ENCODE data around the gene CGA.

CGA gene

DNA sequence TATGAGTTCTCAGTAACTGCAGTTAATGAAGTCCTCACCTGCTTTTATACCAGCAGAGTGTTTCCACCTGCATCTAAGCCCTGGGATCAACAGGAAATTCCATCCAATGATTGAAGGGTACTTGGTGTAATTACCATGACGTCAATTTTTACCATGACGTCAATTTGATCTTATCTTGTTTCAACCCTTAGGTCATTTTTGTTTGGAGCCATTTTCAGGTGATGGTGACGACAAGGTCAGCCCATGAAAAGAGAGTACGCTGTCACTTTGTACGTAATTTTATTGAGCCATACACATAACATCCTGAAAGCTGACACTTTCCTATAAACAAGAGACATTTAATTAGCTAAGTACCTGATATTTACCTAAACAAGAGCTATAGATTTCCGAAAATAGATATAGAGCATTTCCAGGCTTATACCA, at the start of gene CGA:
Gene CGA, minus strand, starts transcription at position 20 of the 423 bp plus-strand sequence. CDS start 6,906 bp downstream, outside the sequence.
- TF ChIP-seq GATA3 (IDR thresholded peaks at IDR 0.05; ENCODE audit: low read depth, low read length) (no peak), GATA2 (IDR thresholded peaks at IDR 0.05; ENCODE audit: low read depth, low read length) (no peak)

DNA sequence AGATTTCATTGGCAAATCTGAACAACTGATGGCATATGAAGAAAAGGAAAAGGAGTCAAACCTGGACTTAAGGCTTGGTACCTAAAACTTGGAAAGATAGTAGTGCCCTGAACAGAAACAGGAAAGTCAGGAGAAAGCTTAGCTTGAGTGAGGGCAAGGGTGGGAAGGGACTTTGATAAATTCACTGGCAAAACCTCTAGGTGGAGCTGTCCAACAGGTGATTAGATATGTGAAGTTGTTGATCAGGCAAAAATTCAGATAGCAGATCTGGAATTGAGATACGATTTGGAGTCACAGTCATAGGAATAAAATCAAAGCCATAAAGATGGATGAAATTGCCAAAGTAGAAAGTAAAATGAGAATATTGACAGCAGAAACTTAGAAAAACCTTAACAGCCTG, 44.3 kb upstream of the CGA start:
- TF ChIP-seq GATA2 (IDR thresholded peaks at IDR 0.05; ENCODE audit: low read depth, low read length) (0 out of 2 replicates have a peak, but pooled peaks have one; percentile 9), GATA3 (IDR thresholded peaks at IDR 0.05; ENCODE audit: low read depth, low read length) (no peak)

DNA sequence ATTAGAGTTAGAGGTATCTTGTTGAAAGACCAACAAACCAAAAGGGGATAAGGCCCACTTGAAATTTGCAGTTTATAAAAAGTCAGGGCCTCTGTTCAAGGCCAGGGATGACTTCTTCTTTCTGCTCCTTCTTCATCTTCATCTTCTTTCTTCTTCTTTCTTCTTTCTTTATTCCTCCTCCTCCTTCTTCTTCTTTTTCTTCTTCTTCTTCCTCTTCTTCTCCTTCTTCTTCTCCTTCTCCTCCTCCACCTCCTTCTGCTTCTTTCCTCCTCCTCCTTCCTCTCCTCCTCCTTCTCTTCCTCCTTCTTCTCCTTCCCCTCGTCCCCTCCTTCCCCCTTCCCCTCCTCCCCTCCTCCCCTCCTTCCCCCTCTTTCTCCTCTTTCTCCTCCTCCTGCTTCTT, 42.1 kb upstream of the CGA start:
- TF ChIP-seq GATA3 (IDR thresholded peaks at IDR 0.05; ENCODE audit: low read depth, low read length) (no peak), GATA2 (IDR thresholded peaks at IDR 0.05; ENCODE audit: low read depth, low read length) (no peak)

DNA sequence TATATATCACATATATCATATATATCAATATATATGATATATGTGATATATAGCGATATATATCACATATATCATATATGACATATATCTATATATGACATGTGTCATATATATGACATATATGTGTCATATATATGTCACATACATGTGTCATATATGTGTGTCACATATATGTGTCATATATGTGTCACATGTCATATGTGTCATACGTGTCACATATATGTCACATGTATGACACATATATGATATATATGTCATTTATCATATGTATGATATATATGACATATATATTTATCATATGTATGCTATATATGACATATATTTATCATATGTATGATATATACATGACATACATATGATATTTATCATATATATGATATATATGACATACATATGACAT, 32.8 kb upstream of the CGA start:
- TF ChIP-seq GATA3 (IDR thresholded peaks at IDR 0.05; ENCODE audit: low read depth, low read length) (no peak), GATA2 (IDR thresholded peaks at IDR 0.05; ENCODE audit: low read depth, low read length) (no peak)

DNA sequence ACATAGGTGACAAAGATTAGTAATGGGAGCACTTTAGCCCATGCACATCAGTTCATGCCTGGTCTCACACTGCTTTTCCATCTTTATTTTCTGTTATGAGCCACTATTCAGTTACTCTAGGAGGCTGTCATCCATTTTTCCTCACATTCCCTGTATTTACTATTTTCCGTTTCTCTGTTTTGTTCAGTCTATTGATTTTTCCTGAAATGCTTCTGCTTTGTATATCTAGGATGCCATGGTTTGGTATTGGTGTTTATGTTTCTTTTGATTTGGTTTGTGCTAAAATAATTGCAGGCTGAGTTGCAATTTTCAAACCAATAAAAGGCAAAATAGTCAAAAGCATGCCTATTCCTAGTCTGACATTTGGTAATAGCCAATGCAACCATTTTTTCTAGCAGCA, 31.6 kb upstream of the CGA start:
- no peak for TF ChIP-seq GATA2 (IDR thresholded peaks at IDR 0.05; ENCODE audit: low read depth, low read length)
- no peak for TF ChIP-seq GATA3 (IDR thresholded peaks at IDR 0.05; ENCODE audit: low read depth, low read length)

DNA sequence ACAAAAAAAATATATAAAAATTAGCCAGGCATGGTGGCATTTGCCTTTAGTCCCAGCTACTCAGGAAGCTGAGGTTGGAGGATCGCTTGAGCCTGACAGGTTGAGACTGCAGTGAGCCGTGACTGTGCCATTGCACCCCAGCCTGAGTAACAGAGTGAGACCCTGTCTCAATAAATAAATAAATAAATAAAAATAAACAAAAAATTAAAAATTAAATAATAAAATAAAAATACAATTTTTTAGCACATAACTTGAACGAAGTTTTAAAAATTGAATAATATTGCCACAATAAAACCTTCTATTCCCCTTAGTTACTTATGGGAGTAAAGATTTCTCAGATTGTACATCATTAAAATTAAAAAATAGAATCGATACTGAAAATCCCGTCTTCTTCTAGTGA, 29.2 kb upstream of the CGA start:
- TF ChIP-seq GATA2 (IDR thresholded peaks at IDR 0.05; ENCODE audit: low read depth, low read length) (no peak), GATA3 (IDR thresholded peaks at IDR 0.05; ENCODE audit: low read depth, low read length) (no peak)

DNA sequence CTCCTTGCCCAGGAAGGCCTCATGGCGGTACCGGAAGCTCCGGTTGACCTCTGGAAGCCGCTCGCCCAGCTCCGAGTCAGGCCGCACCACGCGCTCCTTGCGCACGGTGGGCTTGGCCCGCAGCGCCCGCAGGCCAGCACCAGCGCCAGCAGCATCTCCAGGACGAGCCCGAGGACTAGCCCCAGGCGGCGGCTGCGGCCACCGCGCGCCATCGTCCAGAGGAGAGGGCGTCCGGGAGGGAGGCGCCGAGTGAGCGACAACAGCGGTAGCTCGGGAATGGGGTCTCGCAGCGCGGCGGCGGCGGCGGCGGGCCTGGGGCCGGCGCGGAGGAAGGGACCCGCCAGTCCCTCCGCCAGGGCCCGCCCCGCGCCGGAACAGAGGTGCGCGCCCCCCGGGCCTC, 27.6 kb upstream of the CGA start:
- TF ChIP-seq GATA2 (IDR thresholded peaks at IDR 0.05; ENCODE audit: low read depth, low read length) = no peak
- TF ChIP-seq GATA3 (IDR thresholded peaks at IDR 0.05; ENCODE audit: low read depth, low read length) = no peak

DNA sequence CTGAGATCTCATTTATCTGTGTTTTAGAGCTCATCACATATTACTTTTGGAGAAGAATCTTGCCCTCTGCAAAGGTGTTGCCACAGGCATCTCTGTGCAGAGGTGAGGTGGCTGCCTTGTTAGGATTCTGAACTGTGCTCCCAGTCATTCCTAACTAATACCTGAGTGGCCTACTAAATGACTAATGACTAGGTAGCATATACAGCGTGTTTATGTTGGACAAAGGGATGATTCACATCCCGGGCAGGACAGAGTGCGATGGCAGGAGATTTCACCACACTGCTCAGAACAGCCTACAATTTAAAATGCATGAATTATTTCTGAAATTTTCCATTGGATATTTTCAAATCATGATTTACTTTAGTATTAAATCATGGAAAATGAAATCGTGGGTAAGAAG, 23.1 kb upstream of the CGA start:
- TF ChIP-seq GATA2 (IDR thresholded peaks at IDR 0.05; ENCODE audit: low read depth, low read length) (no peak), GATA3 (IDR thresholded peaks at IDR 0.05; ENCODE audit: low read depth, low read length) (no peak)

DNA sequence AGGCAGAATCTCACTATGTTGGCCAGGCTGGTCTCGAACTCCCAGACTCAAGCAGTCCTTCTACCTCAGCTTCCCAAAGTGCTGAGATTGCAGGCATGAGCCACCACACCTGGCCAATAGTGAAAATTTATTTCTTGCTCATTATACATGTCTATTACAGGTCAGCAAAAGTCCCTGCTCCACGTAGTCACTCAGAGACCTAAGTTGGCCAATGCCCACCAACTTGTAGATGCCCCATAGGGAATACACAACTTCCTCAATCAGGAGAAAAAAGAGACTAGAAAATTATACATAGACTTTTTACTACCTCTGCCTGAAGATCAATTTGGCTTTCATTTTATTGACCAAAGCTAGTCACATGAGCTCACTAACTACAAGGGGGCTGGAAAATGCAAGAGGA, 22.0 kb upstream of the CGA start:
- TF ChIP-seq GATA3 (IDR thresholded peaks at IDR 0.05; ENCODE audit: low read depth, low read length) (no peak), GATA2 (IDR thresholded peaks at IDR 0.05; ENCODE audit: low read depth, low read length) (no peak)

DNA sequence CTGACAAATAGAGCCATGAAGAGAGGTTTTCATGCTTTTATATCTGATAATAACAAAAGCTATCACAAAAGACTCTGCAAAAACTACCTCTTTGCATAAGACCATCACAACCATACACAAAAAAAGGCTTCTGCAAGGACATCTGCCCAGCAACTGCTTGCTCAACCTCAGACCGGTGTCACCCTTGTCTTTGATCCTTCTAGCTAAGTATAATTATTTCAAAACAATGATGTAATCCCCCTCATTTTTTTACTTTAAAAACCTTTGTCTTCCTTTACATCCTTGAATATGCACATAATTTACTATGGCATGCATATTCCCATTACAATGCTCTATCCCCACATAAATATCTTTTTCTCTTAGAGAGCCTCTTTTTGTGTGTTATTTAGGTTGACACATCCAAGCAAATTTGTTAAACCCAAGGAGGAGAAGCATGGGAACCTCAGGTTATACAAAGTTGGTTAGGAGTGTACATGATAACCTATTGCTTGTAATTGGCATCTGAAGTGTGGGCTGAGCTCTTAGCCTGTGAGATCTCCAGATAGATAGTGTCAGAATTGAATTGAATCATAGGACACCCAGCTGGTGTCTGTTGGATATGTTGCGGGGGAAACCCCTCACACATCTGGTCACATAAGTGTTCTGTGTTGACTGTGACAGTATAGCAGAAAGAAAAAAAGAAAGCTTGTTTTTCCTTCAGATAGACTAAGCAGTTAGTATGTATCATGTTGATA, 20.7 kb upstream of the CGA start:
- TF ChIP-seq GATA3 (IDR thresholded peaks at IDR 0.05; ENCODE audit: low read depth, low read length) = peak; percentile 95
- TF ChIP-seq GATA2 (IDR thresholded peaks at IDR 0.05; ENCODE audit: low read depth, low read length) = peak; percentile 93

DNA sequence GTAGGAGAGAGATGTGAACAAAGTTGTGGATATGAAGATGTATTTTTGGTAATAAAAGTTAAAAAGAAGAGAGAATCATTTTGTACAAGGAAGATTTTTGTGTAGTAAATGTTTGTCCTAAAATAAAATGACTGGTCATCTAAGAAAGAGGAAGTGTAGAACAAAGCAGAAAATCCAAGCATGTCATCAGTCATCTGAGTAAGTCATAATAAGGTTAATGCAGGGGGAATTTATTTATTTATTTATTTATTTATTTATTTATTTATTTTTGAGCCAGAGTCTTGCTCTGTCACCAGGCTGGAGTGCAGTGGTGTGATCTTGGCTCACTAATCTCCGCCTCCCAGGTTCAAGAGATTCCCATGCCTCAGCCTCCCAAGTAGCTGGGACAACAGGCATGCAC, 15.7 kb upstream of the CGA start:
- no peak for TF ChIP-seq GATA3 (IDR thresholded peaks at IDR 0.05; ENCODE audit: low read depth, low read length)
- no peak for TF ChIP-seq GATA2 (IDR thresholded peaks at IDR 0.05; ENCODE audit: low read depth, low read length)

DNA sequence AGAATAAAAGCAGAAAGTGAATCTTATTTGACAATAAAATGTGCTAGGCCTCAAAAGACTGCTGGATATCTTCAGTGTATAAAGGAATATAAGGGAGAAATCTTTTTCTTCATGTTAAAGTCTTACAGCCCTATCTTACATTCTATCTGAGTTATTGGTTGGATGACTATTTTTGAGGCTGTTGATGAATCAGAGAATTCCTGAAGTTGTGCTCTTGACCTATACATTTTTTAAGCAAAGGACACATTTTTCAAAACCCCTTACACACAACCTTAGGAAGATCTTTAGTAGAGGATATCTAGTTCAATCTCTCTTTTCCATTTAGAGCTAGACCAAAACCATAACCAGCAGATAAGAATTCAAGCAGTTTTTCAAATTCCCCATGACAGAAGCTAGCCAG, 10.9 kb upstream of the CGA start:
- TF ChIP-seq GATA2 (IDR thresholded peaks at IDR 0.05; ENCODE audit: low read depth, low read length) (no peak), GATA3 (IDR thresholded peaks at IDR 0.05; ENCODE audit: low read depth, low read length) (no peak)

DNA sequence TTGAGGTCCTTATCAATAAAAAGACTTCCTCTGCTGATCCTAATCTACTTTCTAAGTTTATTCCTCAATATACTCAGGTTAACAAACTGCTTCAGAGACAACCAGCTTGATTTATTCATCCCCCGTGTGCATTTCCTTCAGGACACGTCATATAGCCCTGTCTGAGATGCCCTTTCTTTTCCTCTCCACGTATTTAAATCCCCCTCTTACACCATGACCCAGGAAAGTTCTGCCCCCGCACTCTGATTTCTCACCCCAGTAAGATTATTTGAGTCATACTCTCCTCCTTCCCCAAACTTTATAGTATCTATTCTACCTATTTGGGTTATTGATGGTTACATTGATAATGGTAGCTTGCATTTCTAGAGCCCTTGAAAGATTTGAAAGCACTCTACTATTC, 9.8 kb upstream of the CGA start:
- TF ChIP-seq GATA3 (IDR thresholded peaks at IDR 0.05; ENCODE audit: low read depth, low read length) (no peak), GATA2 (IDR thresholded peaks at IDR 0.05; ENCODE audit: low read depth, low read length) (no peak)

DNA sequence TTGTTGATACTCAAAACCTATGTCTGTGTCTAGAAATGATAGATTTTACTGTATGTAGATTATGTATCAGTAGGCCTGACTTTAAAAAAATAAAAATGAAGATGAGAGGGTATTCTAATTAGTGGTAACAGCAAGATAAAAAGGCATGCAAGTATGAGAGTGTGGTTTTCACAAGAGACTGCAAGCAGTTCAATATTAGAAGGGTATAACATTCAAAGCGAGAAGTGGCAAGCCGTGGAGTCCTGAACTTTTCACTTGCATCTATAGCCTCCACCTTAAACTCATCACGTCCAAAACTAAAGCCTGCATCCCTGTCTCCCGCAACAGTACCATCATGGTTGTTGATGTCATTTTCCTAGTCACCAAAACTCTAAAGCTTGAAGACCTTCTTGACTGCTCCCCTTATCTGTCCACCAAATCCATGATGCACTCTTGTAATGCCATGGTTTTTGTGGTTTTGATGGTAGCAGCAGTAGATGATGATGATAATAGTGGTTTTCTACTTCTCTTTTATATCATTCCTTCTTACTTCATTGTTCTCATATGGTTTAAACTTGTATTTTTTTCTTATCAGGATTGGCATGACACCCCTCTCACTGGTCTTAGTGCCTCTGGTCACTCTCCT, 9.2 kb upstream of the CGA start:
- TF ChIP-seq GATA2 (IDR thresholded peaks at IDR 0.05; ENCODE audit: low read depth, low read length) (no peak), GATA3 (IDR thresholded peaks at IDR 0.05; ENCODE audit: low read depth, low read length) (no peak)

DNA sequence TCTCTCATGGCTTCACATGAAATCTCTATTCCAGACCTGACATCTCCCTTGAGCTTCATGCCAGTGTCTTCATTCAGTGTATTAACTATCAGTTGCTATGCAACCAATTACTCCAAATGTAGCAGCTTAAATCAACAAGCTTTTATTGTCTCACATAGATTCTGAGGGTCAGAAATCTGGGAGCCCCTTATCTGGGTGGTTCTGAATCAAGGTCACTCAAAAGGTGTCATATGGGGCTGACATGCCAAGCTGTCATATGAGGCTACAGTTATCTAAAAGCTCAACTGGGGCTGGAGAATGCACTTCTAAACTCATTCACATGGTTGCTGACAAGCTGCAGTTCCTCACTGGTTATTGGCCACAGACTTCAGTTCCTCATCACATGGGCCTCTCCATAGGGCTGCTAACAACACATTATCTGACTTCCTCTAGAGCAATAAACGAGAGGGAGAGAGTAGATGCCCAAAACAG, 7.3 kb upstream of the CGA start:
- TF ChIP-seq GATA2 (IDR thresholded peaks at IDR 0.05; ENCODE audit: low read depth, low read length) = no peak
- TF ChIP-seq GATA3 (IDR thresholded peaks at IDR 0.05; ENCODE audit: low read depth, low read length) = no peak
